GM12875 (cell line): ENCODE measurements around the gene ANKFN1.

Experiments used
- H3K4me3 ChIP-seq: one replicate; pipeline ENCODE4 v1.5.1; 2011; ENCODE audit warnings: low read depth, low read length, control low read depth
- TF ChIP-seq, protein P1 (sequence below): IDR thresholded peaks from 2 replicates; pipeline ENCODE4 v1.5.1; 2011; ENCODE audit warnings: low read depth, mild to moderate bottlenecking, control low read depth, inconsistent platforms, low read length, moderate library complexity, borderline replicate concordance; ENCODE audit not compliant: insufficient read depth

Gene ANKFN1

DNA sequence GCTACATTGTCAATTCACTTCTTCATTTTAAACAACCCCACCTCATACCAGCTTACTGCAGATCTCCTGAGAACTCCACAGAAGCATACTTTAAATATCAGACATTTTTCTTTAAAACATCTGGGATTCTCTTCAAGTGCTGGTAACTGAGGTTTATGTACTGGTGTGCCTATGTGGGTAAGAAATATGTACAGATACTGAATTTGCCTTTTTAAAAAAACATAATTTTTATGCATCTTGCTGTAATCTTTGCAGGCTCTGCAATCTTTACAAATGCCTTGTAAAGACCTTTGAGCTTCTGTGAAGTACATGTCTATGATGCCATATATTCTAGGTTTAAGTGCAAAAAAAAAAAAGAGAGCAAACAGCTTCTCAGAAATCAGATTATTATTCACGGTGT is 312.6 kb downstream of the ANKFN1 start:
- no peak overlapping the region for H3K4me3 ChIP-seq
- TF ChIP-seq, protein P1, sequence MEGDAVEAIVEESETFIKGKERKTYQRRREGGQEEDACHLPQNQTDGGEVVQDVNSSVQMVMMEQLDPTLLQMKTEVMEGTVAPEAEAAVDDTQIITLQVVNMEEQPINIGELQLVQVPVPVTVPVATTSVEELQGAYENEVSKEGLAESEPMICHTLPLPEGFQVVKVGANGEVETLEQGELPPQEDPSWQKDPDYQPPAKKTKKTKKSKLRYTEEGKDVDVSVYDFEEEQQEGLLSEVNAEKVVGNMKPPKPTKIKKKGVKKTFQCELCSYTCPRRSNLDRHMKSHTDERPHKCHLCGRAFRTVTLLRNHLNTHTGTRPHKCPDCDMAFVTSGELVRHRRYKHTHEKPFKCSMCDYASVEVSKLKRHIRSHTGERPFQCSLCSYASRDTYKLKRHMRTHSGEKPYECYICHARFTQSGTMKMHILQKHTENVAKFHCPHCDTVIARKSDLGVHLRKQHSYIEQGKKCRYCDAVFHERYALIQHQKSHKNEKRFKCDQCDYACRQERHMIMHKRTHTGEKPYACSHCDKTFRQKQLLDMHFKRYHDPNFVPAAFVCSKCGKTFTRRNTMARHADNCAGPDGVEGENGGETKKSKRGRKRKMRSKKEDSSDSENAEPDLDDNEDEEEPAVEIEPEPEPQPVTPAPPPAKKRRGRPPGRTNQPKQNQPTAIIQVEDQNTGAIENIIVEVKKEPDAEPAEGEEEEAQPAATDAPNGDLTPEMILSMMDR: no peak

DNA sequence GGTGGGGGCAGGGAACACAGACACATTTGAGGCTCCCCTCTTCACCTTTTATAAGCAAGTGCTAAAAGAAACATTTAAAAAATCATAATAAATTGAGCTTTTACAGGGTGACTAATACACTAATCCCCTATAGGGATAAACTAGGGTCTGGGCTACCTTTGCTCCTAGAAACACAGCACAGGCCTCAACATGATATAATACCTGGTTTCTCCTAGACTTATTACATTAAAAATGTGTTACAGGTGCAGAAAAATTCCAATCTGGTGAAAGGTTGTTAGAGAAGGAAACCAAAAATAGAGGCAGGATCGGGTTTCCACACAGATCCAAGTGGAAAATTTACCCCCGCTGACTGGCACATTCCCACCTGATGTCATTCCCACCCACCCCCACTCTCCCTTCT is 315.6 kb downstream of the ANKFN1 start:
- TF ChIP-seq, protein P1: no peak
- no peak overlapping the region for H3K4me3 ChIP-seq

DNA sequence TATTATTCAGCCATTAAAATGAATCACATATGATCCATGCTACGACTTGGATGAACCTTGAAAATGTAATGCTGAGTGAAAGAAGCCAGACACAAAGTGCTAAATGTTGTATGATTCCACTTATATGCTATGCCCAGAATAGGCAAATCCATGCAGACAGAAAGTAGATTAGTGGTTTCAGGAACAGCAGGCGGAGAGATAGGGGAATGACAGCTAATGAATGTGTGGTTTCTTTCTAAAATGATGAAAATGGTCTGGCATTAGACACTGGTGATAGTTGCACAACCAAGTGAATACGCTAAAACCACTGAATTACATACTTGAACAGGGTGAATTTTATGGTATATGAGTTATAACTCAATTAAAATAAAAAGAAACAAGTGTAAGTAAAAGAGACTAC is 318.4 kb downstream of the ANKFN1 start:
- H3K4me3 ChIP-seq: no peak overlapping the region
- TF ChIP-seq, protein P1: no peak

DNA sequence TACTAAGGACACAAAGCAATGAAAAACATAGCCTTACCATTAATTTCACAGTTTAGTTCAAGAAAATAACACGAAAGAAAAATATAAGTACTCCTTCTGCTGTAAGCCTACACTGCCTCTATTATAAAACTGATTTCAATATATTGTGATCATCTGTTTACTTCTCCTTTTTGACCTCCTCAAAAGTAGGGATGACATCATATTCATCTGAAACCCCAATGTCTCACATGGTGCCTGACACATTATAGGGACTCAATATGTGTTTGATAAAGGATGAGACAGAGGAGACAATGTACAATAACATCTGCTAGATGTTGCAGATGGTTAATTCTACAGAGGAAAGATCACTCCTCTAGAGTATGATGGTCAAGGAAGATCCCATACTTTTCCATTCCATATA is 321.8 kb downstream of the ANKFN1 start:
- TF ChIP-seq, protein P1: no peak
- no peak overlapping the region for H3K4me3 ChIP-seq

DNA sequence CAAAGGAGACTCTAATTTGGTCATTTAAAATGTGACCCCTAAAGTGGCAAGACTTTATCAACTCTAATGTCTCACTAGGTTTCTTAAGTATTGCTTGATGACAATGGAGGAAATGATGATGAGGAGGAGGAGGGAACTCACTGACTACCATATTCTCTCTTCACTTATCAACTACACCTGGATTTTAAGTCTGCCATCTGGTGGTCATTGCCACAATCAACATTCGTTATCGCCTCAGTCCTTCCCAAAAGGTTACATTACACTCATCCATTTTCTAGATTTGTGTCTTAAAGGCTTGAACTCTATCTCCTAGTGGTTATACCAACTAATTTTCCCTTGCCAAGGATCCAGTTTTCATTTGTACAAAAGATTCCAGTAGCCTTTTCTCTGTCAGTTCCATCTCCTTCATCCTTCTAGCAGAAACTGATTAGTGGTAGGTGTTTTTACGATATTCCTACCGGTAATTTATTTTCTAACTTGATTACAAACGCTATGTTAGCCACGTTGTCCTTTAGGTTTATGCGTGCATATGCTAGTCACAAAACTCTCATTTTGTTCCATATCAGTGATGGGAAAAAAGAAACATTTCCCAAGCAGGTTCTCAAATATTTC is 325.7 kb downstream of the ANKFN1 start:
- no peak overlapping the region for H3K4me3 ChIP-seq
- TF ChIP-seq, protein P1: peak; percentile 52

DNA sequence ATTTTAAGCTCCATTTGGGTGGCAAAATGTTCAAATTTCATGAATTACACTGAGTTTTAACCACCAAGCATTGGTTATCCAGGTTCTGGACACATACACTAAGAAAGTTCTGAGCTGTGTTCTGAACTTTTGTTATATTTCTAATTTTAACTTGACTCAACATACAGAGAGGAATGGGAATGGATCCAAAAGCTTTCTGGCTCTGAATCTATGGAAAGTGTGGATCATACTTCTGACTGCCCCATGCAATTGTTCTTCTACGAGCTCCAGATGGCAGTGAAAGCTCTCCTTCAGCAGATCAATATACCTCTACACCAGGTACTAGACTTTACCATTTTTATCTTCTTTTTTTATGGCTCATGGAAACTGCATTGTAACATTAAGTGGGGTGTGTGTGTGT is 327.2 kb downstream of the ANKFN1 start:
- TF ChIP-seq, protein P1: no peak
- H3K4me3 ChIP-seq: no peak overlapping the region

DNA sequence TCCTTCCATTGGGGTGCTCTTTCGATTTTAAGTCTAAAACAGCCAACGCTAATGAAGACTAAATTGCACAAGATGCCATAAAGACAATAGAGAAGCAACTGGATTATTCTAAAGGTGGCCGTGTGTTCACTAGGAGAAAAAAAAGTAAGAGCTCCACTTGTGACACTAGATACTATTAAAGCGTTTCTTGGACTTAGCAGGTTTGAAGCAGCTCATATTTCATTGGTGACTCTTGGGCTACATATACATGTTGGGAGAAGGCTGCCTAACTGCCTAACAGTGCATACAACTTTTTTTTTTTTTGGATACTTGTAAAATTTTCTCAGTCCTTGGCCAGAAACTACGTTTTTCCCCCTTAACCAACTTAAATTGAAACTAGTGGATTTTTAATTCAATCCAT is 328.4 kb downstream of the ANKFN1 start:
- TF ChIP-seq, protein P1: no peak
- no peak overlapping the region for H3K4me3 ChIP-seq
